ENCODE data around the gene LARP4. TPM values are rescaled to one million over a fixed set of nuclear protein-coding genes. Genes with fewer than 3 reads are reported as not detected.
"Not testable (repeated sequence)": the region's sequence is repeated elsewhere in the genome, so short reads cannot be mapped to it uniquely, and the experiment has no call there.

Gene LARP4
- total RNA-seq, 2 donors from 2014 or later, result 22.3 to 33.8 TPM

DNA sequence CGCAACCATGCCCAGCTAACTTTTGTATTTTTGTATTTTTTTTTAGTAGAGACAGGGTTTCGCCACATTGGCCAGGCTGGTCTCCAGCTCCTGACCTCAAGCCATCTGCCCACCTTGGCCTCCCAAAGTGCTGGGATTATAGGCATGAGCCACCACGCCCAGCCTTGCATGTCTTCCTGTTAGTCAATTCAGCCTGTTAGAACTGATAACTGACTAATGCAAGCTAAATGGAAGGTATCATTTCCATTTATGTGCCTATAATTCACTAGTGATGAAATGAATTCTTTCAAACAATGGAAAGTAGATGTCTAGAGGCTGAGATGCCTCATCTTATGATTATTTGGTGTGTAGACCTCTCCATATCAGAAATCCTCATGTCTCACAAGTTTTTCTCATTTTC, 66.8 kb downstream of the LARP4 start:
- ATAC-seq, result no peak
- H3K9me3 ChIP-seq (ENCODE audit: control insufficient read depth, low read length, poor library complexity, severe bottlenecking), result no peaks in the 10 kb centered on the region
- Mint-ChIP-seq H3K27me3 (no peaks in the 10 kb centered on the region), H3K36me3 (ENCODE audit: low read depth) (peaks cover 17% of the 10 kb centered on the region), H3K4me1 (peaks cover 2% of the 10 kb centered on the region), H3K4me3 (no peak overlapping the region), H3K27ac (peak overlapping the region; percentile 32)
- DNase-seq, result no peak

DNA sequence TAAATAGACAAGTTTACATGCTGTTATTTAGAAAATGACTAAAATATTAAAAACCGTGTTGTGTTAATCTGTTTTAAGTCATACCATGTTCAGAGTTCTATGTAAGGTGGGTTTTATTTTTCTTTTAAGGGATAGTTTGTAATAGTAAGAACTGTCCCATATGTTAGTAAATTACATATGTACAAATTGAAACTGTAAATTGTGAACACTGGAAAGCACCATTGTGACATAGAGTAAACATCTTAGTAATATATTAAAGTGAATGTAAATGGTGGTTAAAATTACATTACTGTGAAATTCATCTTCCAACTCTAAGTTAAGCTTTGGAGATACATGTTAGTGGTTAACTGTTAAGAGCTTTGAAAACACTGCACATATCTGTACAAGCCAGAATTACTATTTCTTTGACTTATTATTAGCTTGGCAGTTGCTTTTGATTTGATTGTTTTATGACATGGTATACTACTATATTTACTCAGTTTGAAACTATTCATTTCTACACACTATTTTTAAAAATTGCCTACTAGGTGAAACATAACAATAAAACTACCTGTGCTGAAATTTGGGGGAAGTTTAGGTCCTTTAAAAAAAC, 76.7 kb downstream of the LARP4 start:
- H3K4me1 Mint-ChIP-seq, result peaks cover 2% of the 10 kb centered on the region
- ATAC-seq (no peak), DNase-seq (no peak)
- no peak overlapping the region for H3K4me3 Mint-ChIP-seq
- H3K9me3 ChIP-seq (ENCODE audit: control insufficient read depth, low read length, poor library complexity, severe bottlenecking), result no peaks in the 10 kb centered on the region
- peaks cover 7% of the 10 kb centered on the region for H3K36me3 Mint-ChIP-seq (ENCODE audit: low read depth)
- no peak overlapping the region for H3K27ac Mint-ChIP-seq
- no peaks in the 10 kb centered on the region for H3K27me3 Mint-ChIP-seq

DNA sequence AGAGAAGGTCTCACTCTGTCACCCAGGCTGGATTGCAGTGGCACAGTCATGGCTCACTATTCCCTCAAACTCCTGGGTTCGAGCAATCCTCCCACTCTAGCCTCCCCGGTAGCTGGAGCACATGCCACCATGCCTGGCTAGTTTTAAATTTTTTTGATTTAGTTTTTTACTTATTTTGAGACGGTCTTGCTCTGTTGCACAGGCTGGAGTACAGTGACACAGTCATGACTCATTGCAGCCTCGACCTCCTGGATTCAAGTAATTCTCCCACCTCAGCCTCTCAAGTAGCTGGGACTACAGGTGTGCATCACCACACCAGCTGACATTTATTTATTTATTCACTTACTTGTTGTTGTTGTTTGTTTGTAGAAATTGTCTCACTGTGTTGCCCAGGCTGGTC, 81.9 kb downstream of the LARP4 start:
- no peak for ATAC-seq
- Mint-ChIP-seq H3K27me3 (no peaks in the 10 kb centered on the region), H3K4me3 (no peak overlapping the region), H3K4me1 (no peaks in the 10 kb centered on the region), H3K36me3 (ENCODE audit: low read depth) (no peaks in the 10 kb centered on the region), H3K27ac (no peak overlapping the region)
- no peaks in the 10 kb centered on the region for H3K9me3 ChIP-seq (ENCODE audit: control insufficient read depth, low read length, poor library complexity, severe bottlenecking)
- no peak for DNase-seq

DNA sequence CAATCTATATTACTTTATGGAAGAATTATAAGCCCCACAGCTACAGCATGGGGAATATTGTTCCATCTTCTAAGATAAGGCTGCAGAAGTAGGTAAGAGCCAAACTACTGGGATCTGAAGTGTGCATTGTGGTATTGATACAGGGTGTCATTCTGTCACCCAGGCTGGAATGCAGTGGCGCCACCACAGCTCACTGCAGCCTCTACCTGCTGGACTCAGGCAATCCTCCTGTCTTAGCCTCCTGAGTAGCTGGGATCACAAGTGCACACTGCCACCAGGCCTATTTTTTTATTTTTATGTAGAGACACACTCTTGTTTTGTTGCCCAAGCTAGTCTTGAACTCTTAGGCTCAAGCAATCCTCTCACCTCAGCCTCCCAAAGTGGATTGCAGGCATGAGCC, 82.8 kb downstream of the LARP4 start:
- Mint-ChIP-seq H3K4me3 (no peak overlapping the region), H3K4me1 (no peaks in the 10 kb centered on the region)
- ATAC-seq, result no peak

DNA sequence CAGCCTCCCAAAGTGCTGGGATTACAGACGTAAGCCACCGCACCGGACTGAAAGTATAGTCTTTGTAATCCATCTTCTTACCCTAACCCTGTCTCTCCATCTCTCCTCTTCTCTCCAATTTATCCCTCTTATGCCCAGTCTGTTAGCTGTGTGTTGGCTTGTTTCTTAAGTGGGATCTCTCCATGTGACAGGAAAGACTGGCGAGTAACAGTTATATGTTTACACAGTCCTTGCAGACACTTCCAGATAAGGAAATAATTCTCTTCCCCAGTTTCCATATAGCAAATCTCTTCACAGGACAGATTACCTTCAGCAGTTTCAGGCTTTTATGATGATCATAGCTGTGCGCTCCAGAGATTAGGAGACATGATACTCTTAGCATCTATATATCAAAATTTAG, 88.1 kb downstream of the LARP4 start:
- no peaks in the 10 kb centered on the region for H3K4me1 Mint-ChIP-seq
- ATAC-seq (no peak), DNase-seq (no peak)
- no peaks in the 10 kb centered on the region for H3K36me3 Mint-ChIP-seq (ENCODE audit: low read depth)
- no peak overlapping the region for H3K27ac Mint-ChIP-seq
- H3K27me3 Mint-ChIP-seq, result no peaks in the 10 kb centered on the region
- peaks cover 6% of the 10 kb centered on the region for H3K9me3 ChIP-seq (ENCODE audit: control insufficient read depth, low read length, poor library complexity, severe bottlenecking)
- no peak overlapping the region for H3K4me3 Mint-ChIP-seq

More for the DNA sequence above, 82.8 kb downstream of the LARP4 start:
- Mint-ChIP-seq H3K27ac (no peak overlapping the region), H3K27me3 (no peaks in the 10 kb centered on the region), H3K36me3 (ENCODE audit: low read depth) (no peaks in the 10 kb centered on the region)
- no peak for DNase-seq
- no peaks in the 10 kb centered on the region for H3K9me3 ChIP-seq (ENCODE audit: control insufficient read depth, low read length, poor library complexity, severe bottlenecking)

DNA sequence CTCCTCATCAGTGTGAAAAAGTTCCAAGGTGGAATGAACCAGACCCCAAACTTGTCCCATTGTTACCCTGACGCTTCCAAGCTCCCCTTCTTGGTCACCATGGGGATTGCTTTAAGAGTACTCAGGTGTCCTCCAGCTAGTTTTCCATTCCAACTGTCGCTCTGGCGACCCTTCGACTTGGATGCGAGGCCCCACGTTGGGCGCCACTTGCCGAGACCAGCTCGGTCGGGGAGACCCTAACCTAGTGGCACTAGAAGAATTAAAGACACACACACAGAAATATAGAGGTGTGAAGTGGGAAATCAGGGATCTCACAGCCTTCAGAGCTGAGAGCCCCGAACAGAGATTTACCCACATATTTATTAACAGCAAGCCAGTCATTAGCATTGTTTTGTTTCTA, 97.4 kb downstream of the LARP4 start:
- H3K27me3 Mint-ChIP-seq; H3K4me3 Mint-ChIP-seq; H3K4me1 Mint-ChIP-seq; H3K27ac Mint-ChIP-seq; H3K36me3 Mint-ChIP-seq (ENCODE audit: low read depth); ATAC-seq; DNase-seq; H3K9me3 ChIP-seq (ENCODE audit: control insufficient read depth, low read length, poor library complexity, severe bottlenecking): not testable (repeated sequence)

DNA sequence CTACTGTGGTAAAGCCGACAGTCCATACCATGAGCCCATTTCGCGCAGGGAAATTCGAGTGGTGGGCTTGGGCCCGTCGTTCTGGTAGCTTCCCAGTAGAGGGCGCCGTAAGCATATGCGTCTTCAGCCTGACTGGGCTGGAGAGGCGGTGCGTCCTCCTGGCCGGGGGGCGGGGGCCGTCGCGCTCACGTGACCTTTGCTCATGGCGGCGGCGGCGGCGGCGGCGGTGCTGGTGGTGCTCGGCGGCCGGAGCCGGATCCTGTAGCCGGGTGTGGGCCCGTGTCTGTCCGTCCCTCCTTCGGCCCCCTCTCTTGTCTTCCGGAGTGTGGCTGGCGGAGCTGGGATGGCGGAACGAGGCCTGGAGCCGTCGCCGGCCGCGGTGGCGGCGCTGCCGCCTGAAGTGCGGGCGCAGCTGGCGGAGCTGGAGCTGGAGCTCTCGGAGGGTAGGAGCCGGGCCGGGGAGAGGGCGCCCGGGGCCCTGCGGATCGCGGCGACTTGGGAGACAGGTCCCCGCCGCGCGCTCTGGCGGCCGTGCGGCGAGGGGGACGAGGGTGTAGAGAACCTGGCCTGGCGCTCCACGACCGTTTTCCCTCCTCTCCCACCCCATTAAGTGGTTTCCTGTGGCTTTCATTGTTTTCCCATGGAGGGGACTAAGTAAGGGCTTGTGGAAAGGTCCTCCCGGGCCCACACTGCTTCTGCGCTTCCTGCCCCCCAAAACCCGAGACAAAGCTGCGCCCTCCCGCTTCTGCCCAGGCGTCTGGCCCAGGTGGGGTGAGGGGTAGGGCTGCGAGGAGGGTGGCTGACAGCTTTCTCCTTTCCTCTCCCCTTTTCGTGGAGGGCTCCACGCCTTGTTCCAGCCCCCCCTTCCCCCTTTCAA, 104.4 kb downstream of the LARP4 start, which contains the start of gene DIP2B:
Gene DIP2B, plus strand, starts transcription at position 188 of the 877 bp plus-strand sequence. Its CDS starts 156 bp downstream, at position 344.
- H3K27me3 Mint-ChIP-seq, result no peaks in the 10 kb centered on the region
- ATAC-seq (peak; percentile 96), DNase-seq (peak; percentile 92 to 96 (median 93))
- H3K36me3 Mint-ChIP-seq (ENCODE audit: low read depth), result no peaks in the 10 kb centered on the region
- H3K9me3 ChIP-seq (ENCODE audit: control insufficient read depth, low read length, poor library complexity, severe bottlenecking), result no peaks in the 10 kb centered on the region
- H3K4me3 Mint-ChIP-seq, result peak within 1 kb of the TSS; percentile 95
- peaks cover 42% of the 10 kb centered on the region for H3K4me1 Mint-ChIP-seq
- H3K27ac Mint-ChIP-seq, result peak within 1 kb of the TSS; percentile 92

DNA sequence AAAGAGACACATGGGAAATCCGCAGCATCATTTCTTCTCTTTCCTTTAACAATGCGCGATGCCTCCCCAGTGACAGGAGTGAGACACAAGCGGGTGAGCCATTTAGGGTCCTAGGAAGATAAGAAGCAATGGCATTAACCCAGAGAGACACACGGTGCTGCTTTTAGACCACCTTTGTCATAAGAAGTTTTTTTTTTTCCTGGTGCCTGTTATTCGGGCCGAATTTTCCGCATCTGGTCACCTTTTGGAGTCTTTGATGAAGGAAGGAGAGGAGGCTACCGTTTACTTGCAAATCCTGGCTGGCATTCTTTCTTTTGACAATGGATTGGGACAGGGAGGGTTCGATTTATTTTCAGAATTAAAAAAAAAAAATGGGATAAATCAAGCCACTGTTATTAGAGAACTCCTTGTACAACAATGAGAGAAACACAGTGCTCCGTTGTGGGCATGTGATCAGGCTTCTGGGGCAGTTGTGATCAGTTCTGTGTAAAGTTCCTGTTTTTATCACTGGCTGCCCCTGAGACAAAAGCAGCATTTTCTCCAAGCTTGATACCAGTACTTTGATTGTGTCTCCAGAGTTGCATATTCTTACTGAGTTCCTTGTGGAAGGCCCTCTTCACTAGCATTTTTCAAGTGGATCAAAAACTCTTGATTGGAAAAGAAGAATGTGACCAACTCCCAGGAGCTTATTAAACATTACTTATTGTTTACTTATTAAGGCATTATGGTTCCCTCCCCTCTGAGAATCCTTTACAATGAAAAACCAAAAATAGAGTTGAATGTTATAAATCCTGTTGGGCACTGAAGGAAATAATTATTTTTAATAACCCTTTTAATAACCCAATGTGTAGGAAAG, 105.2 kb downstream of the LARP4 start:
- no peaks in the 10 kb centered on the region for H3K36me3 Mint-ChIP-seq (ENCODE audit: low read depth)
- H3K9me3 ChIP-seq (ENCODE audit: control insufficient read depth, low read length, poor library complexity, severe bottlenecking), result no peaks in the 10 kb centered on the region
- peaks cover 42% of the 10 kb centered on the region for H3K4me1 Mint-ChIP-seq
- DNase-seq (no peak), ATAC-seq (no peak)
- no peaks in the 10 kb centered on the region for H3K27me3 Mint-ChIP-seq
- peak overlapping the region; percentile 95 for H3K4me3 Mint-ChIP-seq
- peak overlapping the region; percentile 92 for H3K27ac Mint-ChIP-seq

DNA sequence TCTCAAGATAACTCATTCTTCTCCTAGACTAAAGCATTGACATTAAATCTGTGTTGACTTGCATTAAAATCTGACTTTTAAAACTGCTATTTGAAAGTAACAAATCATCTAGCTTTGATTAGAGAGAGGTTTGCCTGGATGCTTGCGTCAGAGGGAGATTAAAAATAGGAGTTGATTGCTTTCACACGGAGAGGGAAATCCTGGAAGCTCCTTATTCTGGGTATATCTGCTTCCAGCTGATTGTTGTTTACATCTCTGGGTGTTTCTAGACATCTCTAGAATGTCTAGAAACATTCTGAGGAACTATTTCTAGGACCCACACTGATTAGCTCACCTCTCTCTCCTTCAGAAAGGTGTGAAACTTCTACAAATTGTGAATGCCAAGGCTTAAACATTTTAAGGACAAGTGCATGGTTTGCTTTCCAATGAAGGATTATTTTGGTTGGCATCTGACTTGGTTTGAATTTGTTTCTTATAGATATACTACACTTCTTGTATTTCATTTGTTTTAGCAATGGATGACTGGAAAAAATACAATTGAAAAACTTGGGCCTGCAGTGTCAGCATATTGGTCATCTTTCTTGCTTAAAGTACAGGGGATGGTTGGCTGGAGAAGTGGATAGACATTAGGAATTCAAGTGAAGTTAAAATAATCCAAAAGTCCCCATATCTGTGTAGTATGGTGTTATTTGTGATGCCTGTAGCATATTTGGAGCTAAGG, 106.2 kb downstream of the LARP4 start:
- H3K9me3 ChIP-seq (ENCODE audit: control insufficient read depth, low read length, poor library complexity, severe bottlenecking), result no peaks in the 10 kb centered on the region
- H3K27ac Mint-ChIP-seq, result peak overlapping the region; percentile 92
- no peaks in the 10 kb centered on the region for H3K36me3 Mint-ChIP-seq (ENCODE audit: low read depth)
- no peaks in the 10 kb centered on the region for H3K27me3 Mint-ChIP-seq
- no peak for ATAC-seq
- no peak for DNase-seq
- peak overlapping the region; percentile 95 for H3K4me3 Mint-ChIP-seq
- H3K4me1 Mint-ChIP-seq, result peaks cover 42% of the 10 kb centered on the region

DNA sequence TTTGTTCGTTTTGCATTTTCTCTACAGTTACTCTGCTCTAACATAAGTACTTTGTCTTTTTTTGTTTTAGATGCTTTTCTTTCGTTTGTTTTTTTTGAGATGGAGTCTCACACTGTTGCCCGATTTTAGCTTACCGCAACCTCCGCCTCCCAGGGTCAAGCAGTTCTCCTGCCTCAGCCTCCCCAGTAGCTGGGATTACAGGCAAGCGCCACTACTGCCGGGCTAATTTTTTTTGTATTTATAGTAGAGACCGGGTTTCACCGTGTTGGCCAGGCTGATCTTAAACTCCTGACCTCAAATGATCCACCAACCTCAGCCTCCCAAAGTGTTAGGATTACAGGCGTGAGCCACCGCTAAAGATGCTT, 106.8 kb downstream of the LARP4 start:
- Mint-ChIP-seq H3K27me3 (no peaks in the 10 kb centered on the region), H3K4me1 (peaks cover 42% of the 10 kb centered on the region), H3K4me3 (peak overlapping the region; percentile 95), H3K36me3 (ENCODE audit: low read depth) (no peaks in the 10 kb centered on the region), H3K27ac (peak overlapping the region; percentile 92)
- DNase-seq, result no peak
- H3K9me3 ChIP-seq (ENCODE audit: control insufficient read depth, low read length, poor library complexity, severe bottlenecking), result no peaks in the 10 kb centered on the region
- no peak for ATAC-seq

DNA sequence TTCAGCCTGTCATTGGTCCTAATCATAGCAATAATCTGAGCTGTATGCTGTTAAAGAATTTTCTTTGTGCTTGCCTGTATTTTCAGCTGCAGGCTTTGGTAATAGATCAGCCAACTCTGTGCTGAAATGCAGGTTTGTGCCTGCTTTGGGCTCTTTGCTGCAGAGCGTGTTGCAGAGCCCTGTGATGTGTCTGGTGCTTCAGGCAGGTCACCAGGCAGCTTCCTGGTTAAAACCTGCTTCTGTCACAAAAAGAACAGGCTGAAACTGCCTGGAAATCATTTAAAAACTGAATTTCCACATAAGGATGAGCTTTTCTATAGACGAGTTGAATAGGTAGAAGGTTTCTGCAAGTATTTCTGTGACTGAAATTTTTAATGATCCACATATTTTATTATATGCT, 107.2 kb downstream of the LARP4 start:
- Mint-ChIP-seq H3K4me1 (peaks cover 42% of the 10 kb centered on the region), H3K4me3 (peak overlapping the region; percentile 80), H3K36me3 (ENCODE audit: low read depth) (no peaks in the 10 kb centered on the region), H3K27ac (peak overlapping the region; percentile 92), H3K27me3 (no peaks in the 10 kb centered on the region)
- no peaks in the 10 kb centered on the region for H3K9me3 ChIP-seq (ENCODE audit: control insufficient read depth, low read length, poor library complexity, severe bottlenecking)
- DNase-seq (no peak), ATAC-seq (no peak)

DNA sequence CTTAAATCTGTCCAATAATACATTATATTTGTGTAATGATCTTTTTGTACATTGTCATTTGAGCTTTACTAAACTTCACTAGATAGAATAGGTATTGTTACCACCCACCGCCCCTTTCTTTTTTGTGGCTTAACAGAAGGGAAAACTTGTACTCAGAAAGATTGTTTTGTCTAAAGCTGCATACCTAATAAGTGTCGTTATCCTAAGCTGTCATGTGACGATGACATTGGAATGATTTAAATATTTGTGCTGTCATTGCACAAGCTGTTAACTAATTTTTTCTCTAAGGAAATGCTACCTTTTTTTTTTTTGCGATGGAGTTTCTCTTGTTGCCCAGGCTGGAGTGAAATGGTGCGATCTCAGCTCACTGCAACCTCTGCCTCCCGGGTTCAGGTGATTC, 107.7 kb downstream of the LARP4 start:
- DNase-seq, result no peak
- H3K4me1 Mint-ChIP-seq, result peaks cover 43% of the 10 kb centered on the region

More for the DNA sequence above, 107.7 kb downstream of the LARP4 start:
- no peak for ATAC-seq
- Mint-ChIP-seq H3K36me3 (ENCODE audit: low read depth) (no peaks in the 10 kb centered on the region), H3K27ac (peak overlapping the region; percentile 92), H3K4me3 (peak overlapping the region; percentile 80), H3K27me3 (no peaks in the 10 kb centered on the region)
- no peaks in the 10 kb centered on the region for H3K9me3 ChIP-seq (ENCODE audit: control insufficient read depth, low read length, poor library complexity, severe bottlenecking)

Measured in T-helper 17 cell (primary cell).